ENCODE measurements around the gene NPR3.

NPR3 gene, protein sequence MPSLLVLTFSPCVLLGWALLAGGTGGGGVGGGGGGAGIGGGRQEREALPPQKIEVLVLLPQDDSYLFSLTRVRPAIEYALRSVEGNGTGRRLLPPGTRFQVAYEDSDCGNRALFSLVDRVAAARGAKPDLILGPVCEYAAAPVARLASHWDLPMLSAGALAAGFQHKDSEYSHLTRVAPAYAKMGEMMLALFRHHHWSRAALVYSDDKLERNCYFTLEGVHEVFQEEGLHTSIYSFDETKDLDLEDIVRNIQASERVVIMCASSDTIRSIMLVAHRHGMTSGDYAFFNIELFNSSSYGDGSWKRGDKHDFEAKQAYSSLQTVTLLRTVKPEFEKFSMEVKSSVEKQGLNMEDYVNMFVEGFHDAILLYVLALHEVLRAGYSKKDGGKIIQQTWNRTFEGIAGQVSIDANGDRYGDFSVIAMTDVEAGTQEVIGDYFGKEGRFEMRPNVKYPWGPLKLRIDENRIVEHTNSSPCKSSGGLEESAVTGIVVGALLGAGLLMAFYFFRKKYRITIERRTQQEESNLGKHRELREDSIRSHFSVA

DNA sequence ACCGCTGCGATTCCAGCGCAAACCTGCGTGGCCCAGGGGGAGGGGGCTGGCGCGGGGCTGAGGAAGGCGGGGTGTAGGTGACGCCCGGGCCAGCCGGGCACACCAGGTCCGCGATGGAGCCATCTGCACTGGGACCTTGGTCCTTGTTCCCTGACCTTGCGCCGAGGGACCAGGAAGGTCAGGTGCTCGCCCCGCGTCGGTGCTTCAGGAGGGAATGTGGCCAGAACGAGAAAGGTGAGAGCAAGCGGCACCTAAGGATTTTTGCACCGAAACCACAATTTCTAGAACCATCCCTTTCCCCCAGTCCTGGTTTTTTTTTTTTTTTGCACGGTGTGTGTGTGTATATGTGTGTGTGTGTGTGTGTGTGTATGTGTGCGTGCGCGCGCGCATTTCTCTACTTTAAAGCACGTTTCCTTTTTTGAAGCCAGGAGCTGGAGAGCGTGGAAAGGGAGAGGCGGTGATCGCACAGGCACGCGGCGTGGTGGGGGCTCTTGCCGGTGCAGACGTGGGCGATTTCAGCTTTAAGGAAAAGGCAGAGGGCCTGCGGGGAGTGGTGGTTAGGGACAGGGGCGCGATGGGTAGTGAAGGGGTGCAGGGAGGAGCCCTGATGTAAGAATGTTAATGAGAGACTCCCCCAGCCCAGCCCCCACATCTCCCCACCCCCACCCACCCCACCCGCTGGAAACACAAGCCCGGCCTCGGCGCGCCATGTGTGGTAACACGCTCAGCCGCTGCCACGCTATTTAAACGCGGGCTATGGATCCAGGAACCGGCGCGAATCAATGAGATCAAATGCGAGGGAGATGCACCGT, at the start of gene NPR3:
Gene NPR3, plus strand, starts transcription at position 772 of the 812 bp plus-strand sequence. CDS start 456 bp downstream, outside the sequence.
- DNase-seq = no peak

DNA sequence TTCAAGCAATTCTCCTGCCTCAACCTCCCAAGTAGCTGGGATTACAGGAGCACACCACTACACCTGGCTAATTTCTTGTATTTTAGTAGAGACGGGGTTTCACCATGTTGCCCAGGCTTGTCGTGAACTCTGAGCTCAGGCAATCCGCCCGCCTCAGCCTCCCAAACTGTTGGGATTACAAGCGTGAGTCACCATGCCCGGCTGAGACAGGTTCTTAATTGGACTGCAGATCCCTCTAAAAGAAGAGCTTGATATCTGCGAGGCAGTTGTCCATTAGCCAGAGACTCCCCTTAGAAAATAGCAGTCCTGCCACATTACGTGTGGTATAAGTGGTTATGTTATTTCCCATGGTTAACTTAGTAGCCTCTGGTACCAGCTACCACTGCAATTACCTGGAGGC, 46.6 kb upstream of the NPR3 start:
- no peak for DNase-seq

DNA sequence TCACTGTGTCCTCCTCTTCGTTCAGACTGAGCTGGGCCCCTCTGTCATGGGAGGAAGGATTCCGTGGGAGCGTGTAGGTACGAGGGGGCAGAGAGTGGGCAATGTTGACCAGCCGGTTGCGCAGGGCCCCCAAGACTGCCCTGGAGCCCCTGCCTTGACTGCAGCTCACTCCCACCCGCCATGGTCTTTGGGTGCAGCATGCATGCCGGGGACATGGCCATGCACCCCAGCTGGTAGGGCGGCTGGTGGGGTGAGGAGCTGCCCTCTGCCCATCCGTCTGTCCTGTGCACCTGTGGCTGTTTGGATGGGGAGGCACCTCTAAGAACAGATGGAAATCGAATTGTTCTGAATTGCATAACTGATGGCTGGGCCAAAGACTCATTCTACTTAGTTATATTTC, 42.6 kb upstream of the NPR3 start:
- no peak for DNase-seq

DNA sequence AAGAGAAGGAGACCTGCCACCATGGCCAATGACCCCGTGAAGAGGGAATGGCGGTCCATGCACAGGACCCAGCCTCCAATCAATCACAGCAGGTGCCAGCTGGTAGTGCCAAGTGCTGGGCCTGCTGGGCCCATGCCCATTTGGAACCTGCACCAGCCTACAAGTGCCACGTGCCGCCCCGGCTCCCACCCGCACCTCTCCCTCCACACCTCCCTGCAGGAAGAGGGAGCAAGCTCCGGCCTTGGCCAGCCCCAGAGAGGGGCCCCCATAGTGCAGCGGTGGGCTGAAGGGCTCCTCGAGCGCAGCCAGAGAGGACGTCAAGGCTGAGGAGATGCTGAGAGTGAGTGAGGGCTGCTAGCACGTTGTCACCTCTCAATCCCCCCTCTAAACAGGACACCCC, 37.8 kb upstream of the NPR3 start:
- no peak for DNase-seq

DNA sequence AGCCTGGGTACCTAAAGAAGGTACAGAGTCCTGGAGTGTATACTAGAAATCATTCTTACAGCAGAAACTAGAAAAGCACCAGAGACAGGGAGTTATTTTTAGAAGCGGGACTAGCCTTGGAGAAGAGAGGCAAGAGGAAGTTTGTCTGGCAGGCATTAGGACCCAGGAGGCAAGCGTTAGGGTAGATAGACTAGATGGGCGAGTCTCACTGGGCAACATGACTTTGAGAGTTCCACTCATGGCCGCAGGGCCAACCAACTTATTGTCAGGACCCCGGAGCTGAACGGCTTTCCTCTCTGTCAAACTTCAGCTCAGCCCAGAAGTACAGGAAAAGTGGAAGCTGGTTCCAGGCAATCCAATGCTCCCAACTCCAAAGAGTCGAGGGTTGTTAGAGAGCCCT, 34.1 kb upstream of the NPR3 start:
- DNase-seq = no peak

DNA sequence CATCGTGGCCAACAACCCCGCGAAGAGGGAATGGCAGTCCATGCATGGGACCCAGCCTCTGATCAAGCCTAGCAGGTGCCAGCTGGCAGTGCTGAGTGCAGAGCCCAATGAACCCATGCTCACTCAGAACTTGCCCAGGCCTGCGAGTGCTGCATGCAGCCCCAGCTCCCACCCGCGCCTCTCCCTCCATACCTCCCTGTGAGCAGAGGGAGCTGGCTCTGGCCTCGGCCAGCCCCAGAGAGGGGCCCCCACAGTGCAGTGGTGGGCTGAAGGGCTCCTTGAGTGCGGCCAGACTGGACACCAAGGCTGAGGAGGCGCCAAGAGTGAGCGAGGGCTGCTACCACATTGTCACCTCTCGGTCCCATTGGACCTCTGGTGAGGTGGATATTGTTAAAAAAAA, 32.6 kb upstream of the NPR3 start:
- no peak for DNase-seq

DNA sequence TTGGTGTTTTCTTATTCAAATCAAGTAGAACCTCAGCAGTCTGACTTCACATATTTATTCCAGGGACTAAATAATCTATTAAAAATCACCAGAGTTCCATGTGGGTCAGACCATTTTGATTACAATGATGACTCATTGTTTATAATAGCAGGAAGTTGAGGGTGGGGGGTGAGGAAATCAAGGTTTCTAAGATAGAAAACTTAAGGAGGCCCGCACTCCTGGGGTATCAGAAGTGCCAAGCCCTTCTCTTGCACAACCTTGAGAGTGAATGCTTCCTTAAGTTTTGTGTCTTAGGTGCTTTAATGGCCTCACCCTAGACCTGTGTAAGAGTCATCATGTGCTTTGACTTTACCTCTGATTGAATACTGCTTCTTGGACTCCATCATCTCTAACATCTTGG, 31.9 kb upstream of the NPR3 start:
- DNase-seq = no peak

DNA sequence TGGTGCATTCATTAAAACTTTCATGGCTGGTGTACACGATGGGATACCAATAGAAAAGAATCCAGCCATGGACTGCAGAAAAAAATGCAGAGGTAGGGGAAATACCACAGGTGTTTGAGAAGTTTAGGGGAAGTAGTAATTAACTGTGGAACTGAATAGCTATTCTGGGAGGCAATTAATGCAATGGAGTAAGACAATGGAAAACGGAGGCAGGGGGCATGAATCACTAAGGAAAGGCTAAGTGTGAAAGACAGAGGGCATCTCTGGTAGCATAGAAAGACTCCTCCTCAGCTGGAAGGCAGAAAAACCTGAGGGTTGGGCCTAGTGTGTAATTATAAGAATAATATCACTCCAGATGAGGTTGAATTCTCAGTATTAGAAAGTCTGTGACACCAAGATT, 30.9 kb upstream of the NPR3 start:
- no peak for DNase-seq

DNA sequence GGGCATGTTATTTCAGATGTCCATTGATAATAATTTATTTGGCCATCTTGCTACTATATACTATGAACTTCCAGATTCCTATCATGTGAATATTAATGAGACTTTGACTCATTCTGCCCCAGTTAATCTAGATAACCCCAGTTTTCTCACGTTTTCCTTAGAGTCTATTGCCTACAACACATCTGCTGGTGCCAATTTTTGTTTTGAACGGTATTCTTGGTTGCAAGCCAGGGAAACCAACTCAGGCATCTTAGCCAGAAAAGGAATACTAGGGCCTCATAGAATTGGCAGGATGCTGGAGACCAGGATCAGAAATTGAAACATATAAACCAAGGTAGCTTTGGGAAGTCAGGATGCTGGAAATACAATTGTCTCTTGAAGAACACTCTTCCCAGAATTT, 28.0 kb upstream of the NPR3 start:
- DNase-seq = no peak

DNA sequence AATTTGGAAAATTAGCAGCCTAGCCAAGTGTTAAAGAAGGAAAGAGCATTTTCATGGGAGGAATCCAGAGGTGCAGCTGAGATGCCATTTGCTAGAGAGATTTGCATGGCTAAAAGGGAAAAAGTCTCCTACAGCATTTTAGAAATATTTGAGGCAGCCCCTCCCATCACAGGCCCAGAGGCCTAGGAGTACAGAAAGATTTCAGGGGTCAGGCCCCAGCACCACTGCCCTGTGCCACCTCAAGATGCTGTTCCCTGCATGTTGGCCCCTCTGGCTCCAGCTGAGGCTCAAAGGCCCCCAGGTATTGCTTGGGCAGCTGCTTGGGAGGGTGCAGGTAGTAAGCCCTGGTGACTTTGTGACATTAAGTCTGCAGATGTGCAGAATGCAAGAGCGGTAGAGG, 26.9 kb upstream of the NPR3 start:
- no peak for DNase-seq

DNA sequence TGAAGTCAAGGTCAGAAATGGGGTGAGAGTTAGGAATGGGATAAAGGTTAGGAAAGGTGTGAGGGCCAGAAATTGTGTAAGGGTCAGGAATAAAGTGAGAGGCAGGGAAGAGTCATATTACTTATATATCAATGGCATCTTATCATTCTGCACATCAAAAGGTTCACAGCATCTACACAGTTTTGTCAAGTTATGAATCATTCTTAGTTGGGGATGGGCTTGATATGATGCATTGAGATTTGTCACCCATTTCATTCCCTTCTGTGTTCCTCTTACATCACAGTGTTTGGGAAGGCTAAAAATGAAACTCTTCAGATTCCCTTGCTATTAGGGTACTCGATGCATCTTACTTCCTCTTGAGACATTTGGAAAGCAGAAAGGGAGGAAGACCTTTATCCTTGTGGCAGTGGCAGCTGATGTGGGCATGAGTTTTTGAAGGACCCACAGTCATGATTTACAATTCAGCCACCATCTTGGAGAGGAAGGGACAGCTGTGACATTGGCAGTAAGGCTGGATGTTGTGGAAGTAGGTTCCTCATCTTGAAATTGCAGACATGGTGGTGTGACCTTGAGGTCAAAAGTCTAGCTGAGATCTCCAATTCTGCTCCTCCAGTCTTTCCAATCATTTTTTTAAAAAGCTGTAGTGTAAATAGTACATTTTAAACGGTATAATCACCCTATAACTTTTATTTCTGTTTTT, 24.2 kb upstream of the NPR3 start:
- DNase-seq = no peak

DNA sequence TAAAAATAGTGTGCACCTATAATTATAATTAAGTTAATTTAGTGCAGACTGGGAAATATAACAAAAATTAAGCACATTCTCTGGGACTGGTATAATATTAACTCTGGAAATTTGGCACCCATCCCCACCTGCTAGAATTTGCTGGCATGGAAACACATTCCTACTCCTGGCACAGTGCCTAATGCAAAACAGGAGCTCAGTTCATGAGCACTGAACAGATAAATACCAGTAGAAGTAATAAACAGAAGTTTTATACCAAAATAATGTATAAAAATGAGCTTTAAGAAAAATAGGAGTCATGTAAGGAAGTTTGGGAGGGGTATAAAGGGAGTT, 23.7 kb upstream of the NPR3 start:
- DNase-seq = no peak

DNA sequence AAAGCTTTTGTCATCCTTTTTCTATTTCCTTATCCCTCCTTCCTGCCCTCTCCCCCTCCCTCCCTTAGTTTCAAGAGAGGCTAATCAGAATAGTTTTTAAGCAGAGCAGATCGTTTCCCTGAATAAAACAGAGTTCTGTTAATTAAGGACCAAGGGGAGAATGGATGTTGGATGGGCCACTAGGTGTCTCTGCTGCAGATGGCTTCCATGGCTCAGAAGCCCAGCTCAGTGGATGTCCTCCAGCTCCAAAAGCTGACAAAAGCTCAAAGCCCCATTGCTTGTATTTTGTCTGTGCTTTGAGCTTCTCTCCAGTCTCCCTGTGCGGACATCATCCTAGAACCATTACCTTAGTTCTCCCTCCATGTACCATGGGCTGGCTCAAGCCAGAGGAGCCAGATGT, 21.0 kb upstream of the NPR3 start:
- DNase-seq = no peak

DNA sequence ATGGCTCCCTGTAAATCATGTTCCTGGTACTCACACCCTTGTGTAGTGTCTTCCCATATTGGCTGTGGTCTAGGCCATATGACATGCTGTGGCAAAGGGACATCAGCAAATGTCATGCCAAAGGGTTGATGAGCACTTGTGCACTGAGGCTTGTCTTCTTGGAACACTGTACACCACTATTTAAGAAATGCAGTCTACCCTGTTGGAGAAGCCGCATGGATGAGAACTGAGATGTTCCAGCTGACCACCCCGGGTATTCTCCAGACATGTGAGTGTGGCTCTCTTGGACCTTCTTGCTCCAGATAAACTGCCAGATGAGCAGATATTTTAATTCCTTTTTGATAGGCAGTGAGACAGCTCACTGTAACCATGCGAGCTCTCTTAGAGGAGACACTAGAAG, 20.5 kb upstream of the NPR3 start:
- DNase-seq = no peak

DNA sequence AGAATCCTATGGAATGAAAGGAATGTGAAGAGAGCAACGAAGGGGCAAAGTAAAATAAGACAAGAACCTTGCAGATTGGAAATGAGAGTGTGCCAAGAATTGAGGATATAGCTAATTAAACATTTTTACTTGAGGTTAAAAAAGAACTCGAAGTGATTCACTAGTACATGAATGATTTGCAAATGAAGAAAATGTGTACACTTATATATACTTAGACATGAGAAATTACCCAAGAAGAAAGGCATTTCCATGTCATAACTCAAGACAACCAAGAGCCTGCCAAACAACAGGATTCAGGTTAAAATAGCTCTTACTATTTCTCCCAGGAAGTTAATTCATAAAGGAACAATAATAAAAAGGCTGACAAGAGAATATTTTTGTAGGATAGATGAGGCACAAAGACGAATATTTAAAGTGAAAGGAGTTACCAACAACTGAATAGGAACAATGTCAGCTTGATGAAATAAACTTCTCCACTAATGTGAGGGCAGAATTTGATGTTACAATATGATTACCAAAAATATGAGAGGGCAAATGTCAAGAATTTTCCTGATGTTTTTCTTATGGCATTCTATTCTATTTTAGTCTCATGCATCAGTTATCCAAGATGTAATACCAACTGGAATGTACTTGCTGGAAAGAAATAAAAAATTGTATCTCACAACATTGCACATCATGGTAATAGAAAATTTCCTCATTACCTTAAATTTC, 18.9 kb upstream of the NPR3 start:
- DNase-seq = no peak

DNA sequence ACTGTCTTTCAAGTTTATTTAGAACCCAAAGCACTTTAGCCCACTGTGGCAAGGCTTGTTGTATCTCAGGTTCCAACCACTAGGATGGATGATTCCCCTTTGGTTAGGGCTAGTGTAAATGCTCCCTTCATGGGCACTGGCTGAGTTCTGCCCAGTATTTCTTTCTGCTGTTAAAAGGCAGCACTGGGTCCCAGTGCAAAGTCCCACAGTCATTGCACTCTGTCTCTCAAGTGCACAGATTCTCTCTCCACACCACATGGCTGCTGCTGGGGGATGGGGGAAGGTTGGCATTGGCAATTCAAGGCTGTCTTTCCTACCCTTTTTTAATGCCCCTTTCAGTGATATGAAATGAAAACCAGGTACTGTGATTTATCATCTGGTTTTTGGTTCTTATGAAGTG, 7.2 kb upstream of the NPR3 start:
- DNase-seq = no peak

DNA sequence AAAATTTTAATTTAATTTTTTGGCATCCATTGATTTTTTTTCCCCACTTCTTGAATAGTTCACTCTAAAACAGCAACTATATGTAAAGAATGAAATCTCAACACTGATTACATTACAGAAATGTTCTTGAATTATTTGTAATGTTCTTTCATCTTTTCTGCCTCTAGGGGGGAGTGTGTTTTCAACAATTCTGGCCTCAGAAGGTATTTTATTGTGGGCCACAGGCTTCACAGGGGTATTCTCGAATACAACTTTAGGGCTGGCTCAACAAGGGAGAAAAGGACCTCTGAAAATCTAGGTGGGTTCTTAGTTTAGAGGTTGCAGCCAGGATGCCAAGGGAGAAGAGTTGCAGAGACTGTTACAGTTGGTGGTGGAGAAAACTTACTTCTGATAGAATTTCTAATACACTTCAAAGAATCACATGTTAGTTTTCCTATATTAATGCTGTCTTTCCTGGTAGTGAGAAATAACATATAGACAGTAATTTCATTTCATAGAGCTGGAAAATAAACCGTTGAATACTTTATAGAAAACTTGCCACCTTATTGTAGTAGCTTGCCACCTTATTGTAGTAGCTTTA, 3.6 kb upstream of the NPR3 start:
- DNase-seq = no peak

DNA sequence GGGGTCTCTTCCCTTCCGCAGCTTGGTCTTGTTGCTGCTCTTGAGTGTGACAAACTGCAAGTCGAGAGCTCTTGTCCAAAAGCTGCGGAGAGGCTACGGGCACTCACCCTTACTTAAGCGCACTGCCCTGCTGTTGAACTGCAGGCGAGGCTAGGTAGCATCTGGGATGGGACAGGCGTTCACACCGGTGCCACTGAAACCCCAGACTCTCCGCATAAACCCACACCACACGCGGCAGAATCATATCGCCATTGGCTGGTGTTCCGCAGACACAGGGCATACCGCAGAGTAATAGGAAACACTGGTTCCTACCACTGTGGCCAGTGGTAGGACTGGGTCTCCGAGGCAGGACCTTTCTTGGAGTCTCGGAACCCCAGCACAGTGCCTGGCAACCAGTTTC, 2.2 kb upstream of the NPR3 start:
- no peak for DNase-seq

DNA sequence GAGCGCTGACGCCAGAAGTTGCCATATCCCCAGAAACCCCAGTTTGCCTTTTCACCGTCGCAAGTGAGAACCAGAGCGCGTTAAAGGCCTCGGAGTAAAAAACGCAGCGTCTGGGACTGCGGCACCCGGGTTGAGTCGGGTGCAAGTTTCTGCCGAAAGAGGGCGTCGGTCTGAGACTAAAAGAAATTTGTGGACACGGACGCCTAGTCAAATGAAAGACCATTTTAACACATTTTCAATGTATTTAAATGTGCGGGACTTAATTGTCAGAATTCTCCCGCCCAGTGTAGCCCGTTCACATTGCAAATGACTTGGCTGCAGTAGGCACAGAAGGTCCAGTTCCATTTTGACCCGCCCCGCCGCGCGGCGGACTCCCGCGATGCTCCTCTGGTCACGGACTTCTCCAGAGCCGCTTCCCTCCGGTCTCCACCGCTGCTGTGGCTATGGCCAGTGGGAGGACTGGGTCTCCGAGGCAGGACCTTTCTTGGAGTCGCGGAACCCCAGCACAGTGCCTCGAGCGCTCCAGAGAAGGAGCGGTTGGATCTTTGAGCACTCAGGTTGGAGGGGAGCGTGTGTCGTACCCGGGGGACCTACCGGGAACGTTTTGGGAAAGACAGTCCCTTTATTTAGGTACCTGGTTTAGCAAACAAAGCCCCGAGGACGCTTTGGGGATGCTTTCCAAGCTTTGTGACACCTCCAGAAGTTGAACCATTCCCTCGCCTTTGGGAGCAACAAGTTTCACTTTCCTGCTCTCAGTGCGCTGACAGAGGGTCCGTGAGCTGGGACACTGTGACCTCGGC, 1.2 kb upstream of the NPR3 start:
- peak in 34 of 58 donors; percentile 8 to 64 (median 22) for DNase-seq

DNA sequence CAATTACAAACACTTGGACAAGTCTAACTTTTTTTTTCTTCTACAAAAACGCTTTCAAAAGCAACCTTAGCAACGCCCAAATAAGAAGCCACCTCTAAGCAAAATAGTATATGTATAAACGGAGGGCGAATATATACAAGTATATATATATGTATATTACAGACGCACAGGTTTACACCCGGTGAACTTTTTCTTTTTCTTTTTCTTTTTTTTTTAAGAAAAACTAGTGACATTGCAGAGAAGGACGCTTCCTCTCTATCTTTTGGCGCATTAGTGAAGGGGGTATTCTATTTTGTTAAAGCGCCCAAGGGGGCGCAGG, 200 bp downstream of the NPR3 start:
- no peak for DNase-seq

Measured in anterior cingulate cortex (tissue), 58 donors.